NCI-H226 (cell line): ENCODE measurements around the gene AMPH.

ENCODE experiments used
- DNase-seq: peaks from one replicate; pipeline ENCODE4 v3.0.0-alpha.2; 2015

Gene AMPH

GRCh38 chr7:38535073-38535472 lies 96.1 kb downstream of the AMPH start:
- DNase-seq, result no peak

- no peak for DNase-seq
Observed at GRCh38 chr7:38525857-38526256, 105.3 kb downstream of the AMPH start.

GRCh38 chr7:38524786-38525185 lies 106.4 kb downstream of the AMPH start:
- DNase-seq, result no peak

GRCh38 chr7:38520741-38521140 lies 110.4 kb downstream of the AMPH start:
- DNase-seq, result no peak

- DNase-seq, result no peak
Observed at GRCh38 chr7:38518541-38518940, 112.6 kb downstream of the AMPH start.

GRCh38 chr7:38512704-38513103 lies 118.5 kb downstream of the AMPH start:
- DNase-seq, result peak; percentile 13

- no peak for DNase-seq
Observed at GRCh38 chr7:38512291-38512690, 118.9 kb downstream of the AMPH start.

GRCh38 chr7:38507384-38507783 lies 123.8 kb downstream of the AMPH start:
- no peak for DNase-seq

- no peak for DNase-seq
Observed at GRCh38 chr7:38506756-38507155, 124.4 kb downstream of the AMPH start.

GRCh38 chr7:38506004-38506403 lies 125.2 kb downstream of the AMPH start:
- no peak for DNase-seq

GRCh38 chr7:38504684-38505083 lies 126.5 kb downstream of the AMPH start:
- no peak for DNase-seq

- no peak for DNase-seq
Observed at GRCh38 chr7:38502848-38503247, 128.3 kb downstream of the AMPH start.

- no peak for DNase-seq
Observed at GRCh38 chr7:38502289-38502688, 128.9 kb downstream of the AMPH start.

GRCh38 chr7:38492010-38492409 lies 139.2 kb downstream of the AMPH start:
- DNase-seq, result no peak

GRCh38 chr7:38482521-38482920 lies 148.7 kb downstream of the AMPH start:
- no peak for DNase-seq

GRCh38 chr7:38481401-38481800 lies 149.8 kb downstream of the AMPH start:
- no peak for DNase-seq

GRCh38 chr7:38478404-38478803 lies 152.8 kb downstream of the AMPH start:
- DNase-seq, result no peak

- DNase-seq, result no peak
Observed at GRCh38 chr7:38477333-38477732, 153.8 kb downstream of the AMPH start.

GRCh38 chr7:38476764-38477163 lies 154.4 kb downstream of the AMPH start:
- DNase-seq, result no peak

- DNase-seq, result no peak
Observed at GRCh38 chr7:38465956-38466355, 165.2 kb downstream of the AMPH start.

GRCh38 chr7:38463277-38464225 lies 167.6 kb downstream of the AMPH start:
- DNase-seq, result peak; percentile 13

GRCh38 chr7:38462819-38463218 lies 168.4 kb downstream of the AMPH start:
- no peak for DNase-seq

- DNase-seq, result no peak
Observed at GRCh38 chr7:38461887-38462286, 169.3 kb downstream of the AMPH start.

GRCh38 chr7:38453826-38454225 lies 177.3 kb downstream of the AMPH start:
- no peak for DNase-seq

- no peak for DNase-seq
Observed at GRCh38 chr7:38453168-38453567, 178.0 kb downstream of the AMPH start.
